BLaER1 treated with 17β-estradiol and CSF1 and Interleukin-3, amounts not matched to agents 10 nM and 100 nM (cell line): ENCODE measurements around the gene KLHL36.
"Not testable (repeated sequence)": the region's sequence is repeated elsewhere in the genome, so short reads cannot be mapped to it uniquely, and the experiment has no call there.

Experiments used
- H3K27ac ChIP-seq, 11 experiments: shearing (Covaris generic); formaldehyde crosslinking; 2 replicates each; pipeline ENCODE4 v1.8.1; 2022
- H3K27me3 ChIP-seq, 11 experiments: shearing (Covaris generic); formaldehyde crosslinking; 2 replicates each; pipeline ENCODE4 v1.8.1; 2022
- H3K36me3 ChIP-seq, 11 experiments: shearing (Covaris generic); formaldehyde crosslinking; 2 replicates each; pipeline ENCODE4 v1.8.1; 2022
- H3K4me1 ChIP-seq, 10 experiments: shearing (Covaris generic); formaldehyde crosslinking; 2 replicates each; pipeline ENCODE4 v1.8.1; 2022
- H3K4me2 ChIP-seq, 11 experiments: shearing (Covaris generic); formaldehyde crosslinking; 2 replicates each; pipeline ENCODE4 v1.8.1; 2022
- H3K4me3 ChIP-seq, 10 experiments: shearing (Covaris generic); formaldehyde crosslinking; 2 replicates each; pipeline ENCODE4 v1.8.1; 2022
- H3K9ac ChIP-seq, 11 experiments: shearing (Covaris generic); formaldehyde crosslinking; 2 replicates each; pipeline ENCODE4 v1.8.1; 2022
- H3K9me3 ChIP-seq, 11 experiments: shearing (Covaris generic); formaldehyde crosslinking; replicated peaks in 1 of 11; 2 replicates each; pipeline ENCODE4 v1.8.1; 2022
- H4K20me1 ChIP-seq, 11 experiments: shearing (Covaris generic); formaldehyde crosslinking; 2 replicates each; pipeline ENCODE4 v1.8.1; 2022
- Cebpa-rat ChIP-seq, 11 experiments: shearing (Covaris generic); IDR thresholded peaks; 2 replicates each; pipeline ENCODE4 v1.8.1; 2022

The KLHL36 gene

DNA sequence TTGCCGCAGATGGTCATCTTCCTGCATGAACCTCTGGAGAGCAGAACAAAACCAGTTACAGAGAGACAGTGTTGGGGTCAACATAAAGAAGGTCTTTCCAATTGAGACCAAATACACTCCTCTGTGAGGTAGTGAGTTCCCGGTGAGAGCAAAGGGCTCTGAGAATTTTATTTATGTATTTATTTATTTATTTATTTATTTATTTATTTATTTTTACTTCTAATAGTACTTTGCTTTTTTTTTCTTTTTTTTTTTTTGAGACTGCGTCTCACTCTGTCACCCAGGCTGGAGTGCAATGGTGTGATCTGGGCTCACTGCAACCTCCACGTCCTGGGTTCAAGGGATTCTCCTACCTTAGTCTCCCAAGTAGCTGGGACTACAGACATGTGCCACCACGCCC is 18.3 kb upstream of the KLHL36 start:
- no peak overlapping the region for H3K27ac ChIP-seq
- H3K4me1 ChIP-seq = peaks cover 37 to 61% (median 47%) of the 10 kb centered on the region in 10 experiments
- H3K4me2 ChIP-seq = peak overlapping the region; percentile 47 to 95 (median 83)
- H3K9me3 ChIP-seq = no peaks in the 10 kb centered on the region
- H3K4me3 ChIP-seq = no peak overlapping the region
- H3K36me3 ChIP-seq = no peaks in the 10 kb centered on the region
- no peaks in the 10 kb centered on the region for H4K20me1 ChIP-seq
- no peak for TF ChIP-seq Cebpa-rat (IDR thresholded peaks at IDR 0.05)
- H3K9ac ChIP-seq = no peak overlapping the region; a peak in 1 of 22 replicates
- 0 out of 22 replicates have a peak, but pooled peaks cover 0 to 7% (median 0%) of the 10 kb centered on the region in 11 experiments for H3K27me3 ChIP-seq

DNA sequence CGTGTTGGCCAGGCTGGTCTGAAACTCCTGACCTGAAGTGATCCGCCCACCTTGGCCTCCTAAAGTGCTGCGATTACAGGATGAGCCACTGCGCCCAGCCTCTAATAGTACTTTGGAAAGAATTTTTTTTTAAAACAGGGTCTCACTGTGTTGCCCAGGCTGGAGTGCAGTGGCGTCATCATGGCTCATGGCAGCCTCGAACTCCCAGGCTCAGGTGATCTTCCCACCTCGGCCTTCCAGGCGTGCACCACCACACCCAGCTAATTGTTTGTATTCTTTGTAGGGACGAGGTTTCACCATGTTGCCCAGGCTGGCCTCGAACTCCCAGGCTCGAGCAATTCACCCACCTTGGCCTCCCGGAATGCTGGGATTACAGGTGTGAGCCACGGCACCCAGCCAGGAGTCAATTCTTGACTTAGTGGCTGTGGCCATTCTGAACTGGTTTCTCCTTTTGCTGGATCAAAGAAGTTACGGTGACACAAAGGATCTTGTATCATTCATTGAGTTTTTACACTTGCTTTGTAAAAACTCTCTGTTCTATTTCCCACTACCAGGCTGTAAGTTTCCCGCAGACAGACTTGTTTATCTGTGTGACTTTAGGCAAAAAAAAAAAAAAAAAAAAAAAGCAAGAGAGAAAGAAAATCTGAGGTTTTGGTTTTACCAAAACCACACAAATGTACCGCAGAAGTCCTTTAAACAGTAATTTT is 17.7 kb upstream of the KLHL36 start:
- Histone ChIP-seq H3K4me1 (peaks cover 37 to 61% (median 47%) of the 10 kb centered on the region in 10 experiments), H3K36me3 (no peaks in the 10 kb centered on the region), H3K9me3 (no peaks in the 10 kb centered on the region), H3K9ac (peak overlapping the region in 4 of 11 experiments; percentile 28 to 71 (median 66); a peak in 3 of 22 replicates), H3K4me2 (peak overlapping the region; percentile 66 to 95 (median 83)), H3K27me3 (0 out of 22 replicates have a peak, but pooled peaks cover 0 to 7% (median 0%) of the 10 kb centered on the region in 11 experiments), H4K20me1 (no peaks in the 10 kb centered on the region), H3K4me3 (no peak overlapping the region), H3K27ac (peak overlapping the region in 5 of 11 experiments; percentile 37 to 81 (median 73); a peak in 6 of 22 replicates)
- no peak for TF ChIP-seq Cebpa-rat (IDR thresholded peaks at IDR 0.05)

DNA sequence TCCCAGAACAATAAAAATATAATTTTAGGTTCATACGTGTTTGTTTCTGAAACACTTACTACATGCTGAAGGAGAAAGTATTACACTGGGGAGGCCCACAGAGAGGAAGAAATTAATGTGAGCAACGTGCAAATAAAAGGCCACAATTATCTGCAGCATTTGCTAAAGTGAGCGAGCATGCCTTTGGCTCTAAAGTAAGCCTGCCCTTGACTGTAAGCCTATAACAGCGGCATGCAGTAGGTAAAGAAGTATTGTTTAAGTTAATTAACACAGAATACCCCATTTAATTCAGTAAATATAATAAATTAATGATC is 17.2 kb upstream of the KLHL36 start:
- Histone ChIP-seq H3K36me3 (no peaks in the 10 kb centered on the region), H3K27ac (peak overlapping the region in 7 of 11 experiments; percentile 42 to 81 (median 73); a peak in 13 of 22 replicates), H3K9me3 (no peaks in the 10 kb centered on the region), H3K4me2 (peak overlapping the region; percentile 66 to 95 (median 83)), H4K20me1 (no peaks in the 10 kb centered on the region), H3K9ac (peak overlapping the region in 6 of 11 experiments; percentile 55 to 71 (median 64); a peak in 9 of 22 replicates), H3K27me3 (0 out of 22 replicates have a peak, but pooled peaks cover 0 to 7% (median 0%) of the 10 kb centered on the region in 11 experiments), H3K4me1 (peaks cover 37 to 61% (median 47%) of the 10 kb centered on the region in 10 experiments), H3K4me3 (no peak overlapping the region; a peak in 1 of 20 replicates)
- TF ChIP-seq Cebpa-rat (IDR thresholded peaks at IDR 0.05) = no peak

DNA sequence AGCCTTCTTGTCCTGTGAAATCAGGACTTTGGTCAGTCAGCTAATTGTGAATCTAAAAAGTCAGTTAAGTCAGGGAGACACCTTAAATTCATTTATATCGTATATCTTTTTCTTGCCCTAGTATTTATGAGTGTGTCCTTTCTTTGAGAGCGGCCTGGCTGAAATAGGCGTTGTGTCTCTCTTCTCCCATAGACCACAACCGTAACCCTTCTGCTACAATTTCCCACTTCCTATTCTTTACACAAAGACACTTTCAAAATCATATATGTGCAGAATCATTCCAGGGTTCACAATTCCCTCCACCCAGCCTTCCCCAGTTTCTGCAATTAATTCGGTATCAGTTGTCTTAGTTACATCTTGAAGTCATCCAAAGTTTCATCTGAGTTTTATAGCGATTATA is 16.4 kb upstream of the KLHL36 start:
- Histone ChIP-seq H3K4me1 (peaks cover 37 to 62% (median 48%) of the 10 kb centered on the region in 10 experiments), H3K36me3 (no peaks in the 10 kb centered on the region), H3K27ac (peak overlapping the region in 9 of 11 experiments; percentile 18 to 81 (median 70); a peak in 16 of 22 replicates), H3K9me3 (no peaks in the 10 kb centered on the region), H3K4me2 (peak overlapping the region; percentile 66 to 95 (median 83)), H3K4me3 (peak overlapping the region in 4 of 10 experiments; percentile 33 to 43 (median 34); a peak in 5 of 20 replicates), H4K20me1 (no peaks in the 10 kb centered on the region), H3K9ac (peak overlapping the region in 8 of 11 experiments; percentile 48 to 71 (median 64); a peak in 15 of 22 replicates), H3K27me3 (0 out of 22 replicates have a peak, but pooled peaks cover 0 to 7% (median 0%) of the 10 kb centered on the region in 11 experiments)
- TF ChIP-seq Cebpa-rat (IDR thresholded peaks at IDR 0.05) = no peak

DNA sequence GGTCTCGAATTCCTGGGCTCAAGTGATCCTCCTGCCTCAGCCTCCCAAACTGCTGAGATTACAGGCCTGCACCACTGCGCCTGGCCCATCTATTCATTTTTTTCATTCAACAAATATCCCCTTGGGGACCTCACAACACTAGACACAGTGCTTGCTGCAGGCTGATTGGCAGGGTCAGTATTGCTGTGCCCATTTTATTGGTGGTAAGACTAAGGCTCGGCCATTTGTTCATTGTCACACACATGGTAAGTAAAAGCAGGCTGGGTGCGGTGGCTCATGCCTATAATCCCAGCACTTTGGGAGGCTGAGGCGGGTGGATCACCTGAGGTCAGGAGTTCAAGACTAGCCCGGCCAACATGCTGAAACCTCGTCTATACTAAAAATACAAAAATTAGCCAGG is 15.4 kb upstream of the KLHL36 start:
- H3K27me3 ChIP-seq, H4K20me1 ChIP-seq, H3K4me3 ChIP-seq, H3K36me3 ChIP-seq, H3K9me3 ChIP-seq: not testable (repeated sequence)
- Histone ChIP-seq H3K9ac (peak overlapping the region in 2 of 11 experiments; percentile 55 to 65; a peak in 2 of 22 replicates), H3K4me2 (peak overlapping the region in 9 of 11 experiments; percentile 66 to 95 (median 83); a peak in 17 of 22 replicates), H3K4me1 (peaks cover 46 to 71% (median 58%) of the 10 kb centered on the region in 10 experiments), H3K27ac (peak overlapping the region in 7 of 11 experiments; percentile 42 to 81 (median 73); a peak in 10 of 22 replicates)

DNA sequence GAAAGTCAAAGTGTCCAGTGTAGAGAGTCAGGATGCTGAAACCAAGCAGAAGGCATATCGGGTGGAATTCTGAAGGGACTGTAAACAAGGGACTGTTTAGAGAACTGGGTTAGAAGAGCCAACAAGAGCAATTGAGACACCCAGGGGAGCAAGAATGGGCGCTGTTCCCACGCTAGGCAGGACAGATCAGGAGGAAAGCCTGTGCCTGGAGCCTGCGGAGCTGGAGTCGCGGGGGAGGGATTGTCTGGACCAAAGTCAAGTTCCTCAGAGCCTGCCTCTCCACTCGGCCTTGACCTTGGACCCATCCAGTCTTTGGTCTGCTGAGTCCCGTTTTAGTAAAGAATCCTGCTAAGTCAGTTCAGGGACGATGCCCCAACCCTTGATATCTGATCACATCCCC is 14.7 kb upstream of the KLHL36 start:
- peak overlapping the region in 5 of 11 experiments; percentile 5 to 95 (median 31); a peak in 2 of 22 replicates for H3K4me2 ChIP-seq
- peak overlapping the region in 5 of 11 experiments; percentile 5 to 81 (median 14); a peak in 5 of 22 replicates for H3K27ac ChIP-seq
- H3K4me3 ChIP-seq = no peak overlapping the region
- no peaks in the 10 kb centered on the region for H4K20me1 ChIP-seq
- 0 out of 22 replicates have a peak, but pooled peaks cover 0 to 7% (median 0%) of the 10 kb centered on the region in 11 experiments for H3K27me3 ChIP-seq
- no peak overlapping the region for H3K9ac ChIP-seq
- H3K36me3 ChIP-seq = no peaks in the 10 kb centered on the region
- peaks cover 54 to 74% (median 64%) of the 10 kb centered on the region in 10 experiments for H3K4me1 ChIP-seq
- H3K9me3 ChIP-seq = no peaks in the 10 kb centered on the region
- no peak for TF ChIP-seq Cebpa-rat (IDR thresholded peaks at IDR 0.05)

DNA sequence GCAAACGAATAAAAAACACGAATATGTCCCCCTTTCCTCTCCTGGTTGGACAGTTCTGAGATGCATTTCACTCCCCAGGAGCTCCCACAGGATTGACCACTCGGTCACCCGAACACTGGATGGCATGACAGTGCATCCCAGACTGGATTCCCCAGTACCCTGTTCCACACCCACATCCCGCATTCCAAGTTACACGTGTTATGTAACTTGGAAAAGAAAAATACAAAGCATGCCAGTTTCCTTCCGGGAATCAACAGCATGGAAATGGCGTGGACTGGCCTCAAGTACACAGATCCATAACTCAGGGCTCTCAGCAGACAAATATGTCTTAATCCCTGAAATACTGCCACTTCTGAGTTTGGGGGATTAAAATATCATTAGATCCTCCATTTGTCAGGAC is 12.6 kb upstream of the KLHL36 start:
- Histone ChIP-seq H3K4me2 (no peak overlapping the region), H3K27me3 (no peaks in the 10 kb centered on the region), H3K36me3 (no peaks in the 10 kb centered on the region), H3K4me1 (peaks cover 54 to 72% (median 65%) of the 10 kb centered on the region in 10 experiments), H4K20me1 (no peaks in the 10 kb centered on the region), H3K27ac (no peak overlapping the region), H3K9me3 (0 out of 22 replicates have a peak, but pooled peaks cover 0 to 7% (median 0%) of the 10 kb centered on the region in 11 experiments), H3K9ac (no peak overlapping the region), H3K4me3 (no peak overlapping the region)
- no peak for TF ChIP-seq Cebpa-rat (IDR thresholded peaks at IDR 0.05)

DNA sequence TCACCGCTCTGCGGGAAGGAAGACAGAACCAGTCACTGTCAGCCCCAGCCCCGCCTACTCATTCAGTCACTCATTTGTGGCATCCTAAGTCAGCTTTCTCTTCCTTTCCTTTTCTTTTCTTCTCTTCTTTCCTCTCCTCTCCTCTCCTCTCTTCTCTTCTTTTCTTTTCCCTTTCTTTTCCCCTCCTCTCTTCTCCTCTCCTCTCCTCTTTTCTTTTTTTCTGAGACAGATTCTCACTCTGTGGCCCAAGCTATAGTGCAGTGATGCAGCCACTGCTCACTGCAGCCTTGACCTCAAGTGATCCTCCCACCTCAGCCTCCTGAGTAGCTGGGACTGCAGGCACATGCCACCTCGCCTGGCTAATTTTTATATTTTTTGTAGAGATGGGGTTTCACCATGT is 10.6 kb upstream of the KLHL36 start:
- Histone ChIP-seq H3K4me3 (no peak overlapping the region), H4K20me1 (no peaks in the 10 kb centered on the region), H3K4me1 (peaks cover 56 to 72% (median 65%) of the 10 kb centered on the region in 10 experiments), H3K36me3 (no peaks in the 10 kb centered on the region), H3K27ac (peak overlapping the region in 5 of 11 experiments; percentile 14 to 55 (median 29); a peak in 8 of 22 replicates), H3K9me3 (0 out of 22 replicates have a peak, but pooled peaks cover 0 to 7% (median 0%) of the 10 kb centered on the region in 11 experiments), H3K4me2 (peak overlapping the region; percentile 47 to 84 (median 75)), H3K9ac (peak overlapping the region in 2 of 11 experiments; percentile 24 to 40; a peak in 3 of 22 replicates), H3K27me3 (no peaks in the 10 kb centered on the region)
- TF ChIP-seq Cebpa-rat (IDR thresholded peaks at IDR 0.05) = no peak

DNA sequence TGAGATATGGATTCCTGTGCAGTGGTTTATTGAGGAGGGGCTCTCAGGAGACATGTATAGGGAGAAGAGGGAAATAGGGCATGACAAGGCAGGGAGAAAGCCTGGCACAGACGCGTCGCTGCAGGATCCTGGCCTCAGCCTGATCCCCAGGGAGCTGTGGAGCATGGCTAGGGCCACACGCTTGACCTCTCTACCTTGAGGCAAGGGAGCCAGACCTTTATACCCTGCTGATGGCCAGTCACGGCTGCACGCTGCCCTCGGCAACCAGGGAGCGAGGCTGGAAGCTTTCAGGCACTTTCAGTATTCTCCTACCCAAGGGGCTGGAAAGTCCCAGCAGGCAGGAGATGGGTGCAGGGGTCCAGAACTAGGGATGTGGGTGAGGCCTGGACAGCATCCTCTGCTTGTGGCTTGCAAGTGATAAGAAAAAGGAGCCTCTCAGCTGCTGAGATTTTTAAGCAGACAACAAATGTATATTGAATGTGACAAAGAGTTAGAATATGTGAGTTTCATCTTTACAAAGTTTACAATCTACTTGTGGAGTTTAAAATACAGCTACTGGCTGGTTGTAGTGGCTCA is 10.0 kb upstream of the KLHL36 start:
- Histone ChIP-seq H4K20me1 (no peaks in the 10 kb centered on the region), H3K4me1 (peaks cover 62 to 72% (median 67%) of the 10 kb centered on the region in 10 experiments), H3K9ac (peak overlapping the region in 6 of 11 experiments; percentile 2 to 51 (median 37); a peak in 6 of 22 replicates)

More for the DNA sequence above, 10.0 kb upstream of the KLHL36 start:
- 0 out of 22 replicates have a peak, but pooled peaks cover 0 to 7% (median 0%) of the 10 kb centered on the region in 11 experiments for H3K9me3 ChIP-seq
- H3K4me3 ChIP-seq = no peak overlapping the region
- peak overlapping the region in 7 of 11 experiments; percentile 4 to 55 (median 26); a peak in 7 of 22 replicates for H3K27ac ChIP-seq
- H3K4me2 ChIP-seq = peak overlapping the region; percentile 47 to 84 (median 75)
- no peaks in the 10 kb centered on the region for H3K36me3 ChIP-seq
- TF ChIP-seq Cebpa-rat (IDR thresholded peaks at IDR 0.05) = no peak
- no peaks in the 10 kb centered on the region for H3K27me3 ChIP-seq
